ENCODE measurements around the gene SLC37A2. TPM values are rescaled to one million over a fixed set of nuclear protein-coding genes. Genes with fewer than 3 reads are reported as not detected.

SLC37A2 gene
- total RNA-seq, result 0.06 and 0.13 TPM in 2 replicates

GRCh38 chr11:125062931-125063428 is at the start of gene SLC37A2:
SLC37A2 (plus strand) TSS chr11:125063305; CDS start chr11:125063368, 63 bp downstream.

GRCh38 chr11:125111343-125112207 is 48.5 kb downstream of the SLC37A2 start, which contains the start of gene TMEM218:
TMEM218 (minus strand) TSS chr11:125111626; CDS start chr11:125102241, 9,385 bp downstream.

Other genes with a start within 250 kb of the SLC37A2 start
- 2.5 and 2.7 TPM in 2 replicates for gene ROBO3, start 197.9 kb upstream of the SLC37A2 start, total RNA-seq
- 1.9 and 3.6 TPM in 2 replicates for gene ROBO4, start 165.4 kb upstream of the SLC37A2 start, total RNA-seq
- not detected in 2 replicates for gene HEPN1, start 144.1 kb upstream of the SLC37A2 start, total RNA-seq
- not detected in 2 replicates for gene HEPACAM, start 127.3 kb upstream of the SLC37A2 start, total RNA-seq
- gene CCDC15, start 109.1 kb upstream of the SLC37A2 start, total RNA-seq, result 1.4 and 1.7 TPM in 2 replicates
- gene TMEM218, start 48.3 kb downstream of the SLC37A2 start, total RNA-seq, result 19.7 and 27.2 TPM in 2 replicates
- 0.92 and 1.1 TPM in 2 replicates for gene PKNOX2, start 101.4 kb downstream of the SLC37A2 start, total RNA-seq